HepG2 (cell line): ENCODE data around the gene SFTA2. TPM values are rescaled to one million over a fixed set of nuclear protein-coding genes. Genes with fewer than 3 reads are reported as not detected.

Source experiments
- KDM4B ChIP-seq: sonication (generic); formaldehyde crosslinking; IDR thresholded peaks from 2 replicates; pipeline ENCODE4 v1.4.0; 2020; ENCODE audit warnings: missing genetic modification reagents
- NCOR1 ChIP-seq: fragments of 200-600 bp; sonication (generic); IDR thresholded peaks from 2 replicates; pipeline ENCODE4 v1.7.0; 2017; ENCODE audit warnings: antibody characterized with exemption, low read length, borderline replicate concordance
- NFE2L2 ChIP-seq: fragments of 150-350 bp; IDR thresholded peaks from 2 replicates; pipeline ENCODE4 v1.6.1; 2014; ENCODE audit warnings: low read length
- polyA plus RNA-seq, 8 experiments: library from polyadenylated mRNA; depleted of rRNA in 3 of 8; stranded (reverse) in 7 of 8; unstranded in 1 of 8; fragments of >200 nt; fragmentation: Illumina TruSeq in 4 of 8; extraction: Trizol in 4 of 8; gene quantifications; 2 replicates each; pipeline versions ENCODE4 v1.2.1 to v1.2.3, GENCODE V29; 2011 to 2016; ENCODE audit warnings: low read depth in 4 of 8, missing spikeins in 1 of 8, mixed read lengths in 1 of 8; ENCODE audit not compliant: insufficient read depth in 1 of 8
- total RNA-seq, 5 experiments: library from RNA; depleted of rRNA; stranded (reverse); fragments of >200 nt; fragmentation: Illumina TruSeq; extraction: Trizol; gene quantifications; 2 replicates each; pipeline ENCODE4 v1.2.3, GENCODE V29; 2016; ENCODE audit warnings: low read depth in 1 of 5
- TF ChIP-seq, protein P1 (sequence below), 2 experiments: fragments of 450-650 bp in 1 of 2; sonication (generic) in 1 of 2; formaldehyde crosslinking in 1 of 2; IDR thresholded peaks; 2 replicates each; pipeline versions ENCODE4 v1.6.1 to v1.8.0; 2016 to 2022; ENCODE audit warnings: antibody characterized with exemption in 1 of 2, mild to moderate bottlenecking in 1 of 2, missing genetic modification reagents in 1 of 2
- TF ChIP-seq, protein P2 (sequence below): sonication (generic); formaldehyde crosslinking; conservative IDR thresholded peaks from 2 replicates; pipeline ENCODE4 v1.8.0; 2022; ENCODE audit warnings: low read depth, missing genetic modification reagents
- TF ChIP-seq, protein P3 (sequence below): sonication (generic); formaldehyde crosslinking; IDR thresholded peaks from 2 replicates; pipeline ENCODE4 v1.4.0; 2020; ENCODE audit warnings: missing genetic modification reagents, mild to moderate bottlenecking, borderline replicate concordance
- TF ChIP-seq, protein P4 (sequence below): sonication (generic); formaldehyde crosslinking; IDR thresholded peaks from 2 replicates; pipeline ENCODE4 v1.4.0; 2020; ENCODE audit warnings: missing genetic modification reagents, borderline replicate concordance

The SFTA2 gene
- total and polyA plus RNA-seq, 2 of the 13 experiments (the other 11 are each of a cell fraction or from before 2014, with no cell fraction given) = not detected

DNA sequence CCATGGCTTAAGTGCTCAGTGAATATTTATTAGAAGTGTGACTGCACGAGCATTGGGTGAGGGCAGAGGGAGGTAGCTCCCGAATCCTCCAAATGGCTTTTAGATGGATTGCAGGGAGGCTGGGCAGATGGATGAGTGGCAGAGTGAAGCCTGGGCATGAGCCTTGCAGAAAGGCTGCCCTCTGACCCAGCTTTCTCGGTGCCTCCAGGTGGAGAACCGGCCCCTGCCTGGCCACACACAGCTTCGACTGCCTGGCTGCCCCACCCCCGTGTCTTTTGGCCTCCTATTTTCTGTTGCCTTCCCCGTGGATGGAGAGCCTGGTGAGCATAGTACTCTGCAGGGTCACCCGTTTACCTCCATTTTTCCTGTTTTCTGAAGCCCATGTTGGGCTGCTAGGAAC is 14.5 kb downstream of the SFTA2 start (continued):
- TF ChIP-seq, protein P1, sequence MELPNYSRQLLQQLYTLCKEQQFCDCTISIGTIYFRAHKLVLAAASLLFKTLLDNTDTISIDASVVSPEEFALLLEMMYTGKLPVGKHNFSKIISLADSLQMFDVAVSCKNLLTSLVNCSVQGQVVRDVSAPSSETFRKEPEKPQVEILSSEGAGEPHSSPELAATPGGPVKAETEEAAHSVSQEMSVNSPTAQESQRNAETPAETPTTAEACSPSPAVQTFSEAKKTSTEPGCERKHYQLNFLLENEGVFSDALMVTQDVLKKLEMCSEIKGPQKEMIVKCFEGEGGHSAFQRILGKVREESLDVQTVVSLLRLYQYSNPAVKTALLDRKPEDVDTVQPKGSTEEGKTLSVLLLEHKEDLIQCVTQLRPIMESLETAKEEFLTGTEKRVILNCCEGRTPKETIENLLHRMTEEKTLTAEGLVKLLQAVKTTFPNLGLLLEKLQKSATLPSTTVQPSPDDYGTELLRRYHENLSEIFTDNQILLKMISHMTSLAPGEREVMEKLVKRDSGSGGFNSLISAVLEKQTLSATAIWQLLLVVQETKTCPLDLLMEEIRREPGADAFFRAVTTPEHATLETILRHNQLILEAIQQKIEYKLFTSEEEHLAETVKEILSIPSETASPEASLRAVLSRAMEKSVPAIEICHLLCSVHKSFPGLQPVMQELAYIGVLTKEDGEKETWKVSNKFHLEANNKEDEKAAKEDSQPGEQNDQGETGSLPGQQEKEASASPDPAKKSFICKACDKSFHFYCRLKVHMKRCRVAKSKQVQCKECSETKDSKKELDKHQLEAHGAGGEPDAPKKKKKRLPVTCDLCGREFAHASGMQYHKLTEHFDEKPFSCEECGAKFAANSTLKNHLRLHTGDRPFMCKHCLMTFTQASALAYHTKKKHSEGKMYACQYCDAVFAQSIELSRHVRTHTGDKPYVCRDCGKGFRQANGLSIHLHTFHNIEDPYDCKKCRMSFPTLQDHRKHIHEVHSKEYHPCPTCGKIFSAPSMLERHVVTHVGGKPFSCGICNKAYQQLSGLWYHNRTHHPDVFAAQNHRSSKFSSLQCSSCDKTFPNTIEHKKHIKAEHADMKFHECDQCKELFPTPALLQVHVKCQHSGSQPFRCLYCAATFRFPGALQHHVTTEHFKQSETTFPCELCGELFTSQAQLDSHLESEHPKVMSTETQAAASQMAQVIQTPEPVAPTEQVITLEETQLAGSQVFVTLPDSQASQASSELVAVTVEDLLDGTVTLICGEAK (IDR thresholded peaks at IDR 0.05) = no peak
- TF ChIP-seq, protein P1 (CRISPR knock-in tag; IDR thresholded peaks at IDR 0.05) = no peak
- TF ChIP-seq NCOR1 = no peak
- TF ChIP-seq, protein P2, sequence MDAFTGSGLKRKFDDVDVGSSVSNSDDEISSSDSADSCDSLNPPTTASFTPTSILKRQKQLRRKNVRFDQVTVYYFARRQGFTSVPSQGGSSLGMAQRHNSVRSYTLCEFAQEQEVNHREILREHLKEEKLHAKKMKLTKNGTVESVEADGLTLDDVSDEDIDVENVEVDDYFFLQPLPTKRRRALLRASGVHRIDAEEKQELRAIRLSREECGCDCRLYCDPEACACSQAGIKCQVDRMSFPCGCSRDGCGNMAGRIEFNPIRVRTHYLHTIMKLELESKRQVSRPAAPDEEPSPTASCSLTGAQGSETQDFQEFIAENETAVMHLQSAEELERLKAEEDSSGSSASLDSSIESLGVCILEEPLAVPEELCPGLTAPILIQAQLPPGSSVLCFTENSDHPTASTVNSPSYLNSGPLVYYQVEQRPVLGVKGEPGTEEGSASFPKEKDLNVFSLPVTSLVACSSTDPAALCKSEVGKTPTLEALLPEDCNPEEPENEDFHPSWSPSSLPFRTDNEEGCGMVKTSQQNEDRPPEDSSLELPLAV (CRISPR knock-in tag) = no peak
- no peak for TF ChIP-seq NFE2L2
- TF ChIP-seq, protein P3, sequence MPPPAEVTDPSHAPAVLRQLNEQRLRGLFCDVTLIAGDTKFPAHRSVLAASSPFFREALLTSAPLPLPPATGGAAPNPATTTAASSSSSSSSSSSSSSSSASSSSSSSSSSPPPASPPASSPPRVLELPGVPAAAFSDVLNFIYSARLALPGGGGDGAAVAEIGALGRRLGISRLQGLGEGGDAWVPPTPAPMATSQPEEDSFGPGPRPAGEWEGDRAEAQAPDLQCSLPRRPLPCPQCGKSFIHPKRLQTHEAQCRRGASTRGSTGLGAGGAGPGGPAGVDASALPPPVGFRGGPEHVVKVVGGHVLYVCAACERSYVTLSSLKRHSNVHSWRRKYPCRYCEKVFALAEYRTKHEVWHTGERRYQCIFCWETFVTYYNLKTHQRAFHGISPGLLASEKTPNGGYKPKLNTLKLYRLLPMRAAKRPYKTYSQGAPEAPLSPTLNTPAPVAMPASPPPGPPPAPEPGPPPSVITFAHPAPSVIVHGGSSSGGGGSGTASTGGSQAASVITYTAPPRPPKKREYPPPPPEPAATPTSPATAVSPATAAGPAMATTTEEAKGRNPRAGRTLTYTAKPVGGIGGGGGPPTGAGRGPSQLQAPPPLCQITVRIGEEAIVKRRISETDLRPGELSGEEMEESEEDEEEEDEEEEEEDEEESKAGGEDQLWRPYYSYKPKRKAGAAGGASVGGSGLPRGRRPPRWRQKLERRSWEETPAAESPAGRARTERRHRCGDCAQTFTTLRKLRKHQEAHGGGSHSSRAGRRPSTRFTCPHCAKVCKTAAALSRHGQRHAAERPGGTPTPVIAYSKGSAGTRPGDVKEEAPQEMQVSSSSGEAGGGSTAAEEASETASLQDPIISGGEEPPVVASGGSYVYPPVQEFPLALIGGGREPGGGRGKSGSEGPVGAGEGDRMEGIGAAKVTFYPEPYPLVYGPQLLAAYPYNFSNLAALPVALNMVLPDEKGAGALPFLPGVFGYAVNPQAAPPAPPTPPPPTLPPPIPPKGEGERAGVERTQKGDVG (CRISPR knock-in tag) = no peak
- TF ChIP-seq KDM4B = no peak
- TF ChIP-seq, protein P4, sequence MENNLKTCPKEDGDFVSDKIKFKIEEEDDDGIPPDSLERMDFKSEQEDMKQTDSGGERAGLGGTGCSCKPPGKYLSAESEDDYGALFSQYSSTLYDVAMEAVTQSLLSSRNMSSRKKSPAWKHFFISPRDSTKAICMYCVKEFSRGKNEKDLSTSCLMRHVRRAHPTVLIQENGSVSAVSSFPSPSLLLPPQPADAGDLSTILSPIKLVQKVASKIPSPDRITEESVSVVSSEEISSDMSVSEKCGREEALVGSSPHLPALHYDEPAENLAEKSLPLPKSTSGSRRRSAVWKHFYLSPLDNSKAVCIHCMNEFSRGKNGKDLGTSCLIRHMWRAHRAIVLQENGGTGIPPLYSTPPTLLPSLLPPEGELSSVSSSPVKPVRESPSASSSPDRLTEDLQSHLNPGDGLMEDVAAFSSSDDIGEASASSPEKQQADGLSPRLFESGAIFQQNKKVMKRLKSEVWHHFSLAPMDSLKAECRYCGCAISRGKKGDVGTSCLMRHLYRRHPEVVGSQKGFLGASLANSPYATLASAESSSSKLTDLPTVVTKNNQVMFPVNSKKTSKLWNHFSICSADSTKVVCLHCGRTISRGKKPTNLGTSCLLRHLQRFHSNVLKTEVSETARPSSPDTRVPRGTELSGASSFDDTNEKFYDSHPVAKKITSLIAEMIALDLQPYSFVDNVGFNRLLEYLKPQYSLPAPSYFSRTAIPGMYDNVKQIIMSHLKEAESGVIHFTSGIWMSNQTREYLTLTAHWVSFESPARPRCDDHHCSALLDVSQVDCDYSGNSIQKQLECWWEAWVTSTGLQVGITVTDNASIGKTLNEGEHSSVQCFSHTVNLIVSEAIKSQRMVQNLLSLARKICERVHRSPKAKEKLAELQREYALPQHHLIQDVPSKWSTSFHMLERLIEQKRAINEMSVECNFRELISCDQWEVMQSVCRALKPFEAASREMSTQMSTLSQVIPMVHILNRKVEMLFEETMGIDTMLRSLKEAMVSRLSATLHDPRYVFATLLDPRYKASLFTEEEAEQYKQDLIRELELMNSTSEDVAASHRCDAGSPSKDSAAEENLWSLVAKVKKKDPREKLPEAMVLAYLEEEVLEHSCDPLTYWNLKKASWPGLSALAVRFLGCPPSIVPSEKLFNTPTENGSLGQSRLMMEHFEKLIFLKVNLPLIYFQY (CRISPR knock-in tag) = no peak
